ENCODE measurements around the gene UBE2R2.

The UBE2R2 gene

GRCh38 chr9:33881635-33882034 is 64.7 kb downstream of the UBE2R2 start:
- TF ChIP-seq, protein P1, sequence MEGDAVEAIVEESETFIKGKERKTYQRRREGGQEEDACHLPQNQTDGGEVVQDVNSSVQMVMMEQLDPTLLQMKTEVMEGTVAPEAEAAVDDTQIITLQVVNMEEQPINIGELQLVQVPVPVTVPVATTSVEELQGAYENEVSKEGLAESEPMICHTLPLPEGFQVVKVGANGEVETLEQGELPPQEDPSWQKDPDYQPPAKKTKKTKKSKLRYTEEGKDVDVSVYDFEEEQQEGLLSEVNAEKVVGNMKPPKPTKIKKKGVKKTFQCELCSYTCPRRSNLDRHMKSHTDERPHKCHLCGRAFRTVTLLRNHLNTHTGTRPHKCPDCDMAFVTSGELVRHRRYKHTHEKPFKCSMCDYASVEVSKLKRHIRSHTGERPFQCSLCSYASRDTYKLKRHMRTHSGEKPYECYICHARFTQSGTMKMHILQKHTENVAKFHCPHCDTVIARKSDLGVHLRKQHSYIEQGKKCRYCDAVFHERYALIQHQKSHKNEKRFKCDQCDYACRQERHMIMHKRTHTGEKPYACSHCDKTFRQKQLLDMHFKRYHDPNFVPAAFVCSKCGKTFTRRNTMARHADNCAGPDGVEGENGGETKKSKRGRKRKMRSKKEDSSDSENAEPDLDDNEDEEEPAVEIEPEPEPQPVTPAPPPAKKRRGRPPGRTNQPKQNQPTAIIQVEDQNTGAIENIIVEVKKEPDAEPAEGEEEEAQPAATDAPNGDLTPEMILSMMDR (IDR thresholded peaks at IDR 0.05; ENCODE audit: insufficient read depth, low read length, missing control alignments), result no peak
- H3K4me3 ChIP-seq (ENCODE audit: low read depth, low read length), result no peak overlapping the region
- ChIA-PET CTCF (no interaction called here), POLR2A (interaction anchor here (0.6 kb wide), 2 partner anchors 19 to 64 kb away, joined by 3 to 6 read pairs; no protein-coding TSS in a partner anchor)
- no peak for DNase-seq (ENCODE audit: low read depth, low spot score)

DNA sequence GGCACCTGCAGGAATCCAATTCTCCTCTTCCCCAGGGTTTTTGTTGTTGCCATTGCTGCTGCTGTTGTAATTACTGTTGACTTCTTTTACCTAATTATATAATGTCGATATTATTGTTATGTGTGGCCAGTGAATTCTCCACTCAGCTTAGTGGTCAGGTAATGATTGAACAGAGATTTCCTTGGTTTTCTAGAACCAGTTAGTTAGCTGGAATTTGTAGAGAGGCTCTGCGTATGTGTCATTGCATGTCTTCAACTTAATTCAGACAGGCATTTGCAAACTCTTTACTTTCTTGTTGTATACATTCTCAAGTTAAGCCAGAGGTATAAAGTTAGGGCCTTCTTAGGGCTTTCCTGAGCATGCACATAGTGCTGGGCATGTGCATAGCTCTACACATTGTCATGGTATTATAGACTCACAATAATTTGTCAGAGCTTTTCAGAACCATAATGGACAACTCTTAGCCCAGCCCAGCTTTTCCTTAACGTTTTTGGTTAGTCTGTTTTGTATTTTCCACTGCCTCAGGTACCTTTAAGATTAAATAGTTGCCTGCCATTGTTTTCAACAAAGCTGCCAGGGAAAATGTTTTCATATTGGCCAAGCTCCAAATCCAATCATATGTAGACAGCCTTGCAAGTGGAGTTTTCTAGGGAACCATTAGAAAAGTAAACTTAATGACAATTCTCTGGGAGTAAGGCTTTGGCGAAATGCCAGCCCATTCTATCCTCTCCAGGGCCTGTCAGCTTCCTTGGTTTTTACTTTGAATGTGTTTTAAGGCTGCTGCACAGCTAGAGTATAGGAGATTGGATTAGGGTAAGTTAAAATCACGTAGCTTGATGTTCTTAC is 68.1 kb downstream of the UBE2R2 start:
- no peak for DNase-seq (ENCODE audit: low read depth, low spot score)
- POLR2A ChIA-PET, result interaction anchor here (0.6 kb wide), 1 partner anchor 71 kb away, joined by 3 read pairs; no protein-coding TSS in a partner anchor
- no peak overlapping the region for H3K4me3 ChIP-seq (ENCODE audit: low read depth, low read length)
- TF ChIP-seq, protein P1 (IDR thresholded peaks at IDR 0.05; ENCODE audit: insufficient read depth, low read length, missing control alignments), result no peak
- CTCF ChIA-PET, result interaction anchor here (1.0 to 1.3 kb wide), 6 partner anchors 11 to 147 kb away, joined by 3 to 5 read pairs (median 3); no protein-coding TSS in a partner anchor

DNA sequence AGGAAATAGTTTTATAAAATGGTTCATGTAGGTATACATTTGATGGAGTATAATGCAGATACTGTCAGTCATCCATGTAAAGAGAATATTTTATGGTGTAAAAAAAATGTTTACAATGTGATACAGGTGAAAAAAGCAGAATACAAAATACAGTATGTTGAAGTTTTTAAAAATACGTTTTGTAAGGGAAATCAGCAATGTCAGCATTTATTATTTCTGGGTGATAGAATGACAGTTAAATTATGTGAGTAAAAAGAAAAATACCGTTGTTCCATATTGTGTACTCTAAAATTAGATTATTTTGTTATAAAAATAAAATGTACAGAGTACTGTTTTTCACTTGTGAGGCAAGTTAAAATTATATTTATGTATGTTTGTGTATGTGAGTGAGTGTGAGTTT is 69.0 kb downstream of the UBE2R2 start:
- no peak for DNase-seq (ENCODE audit: low read depth, low spot score)
- ChIA-PET POLR2A (no interaction called here), CTCF (interaction anchor here (0.7 to 1.3 kb wide), 2 partner anchors 38 to 148 kb away, joined by 4 to 5 read pairs; no protein-coding TSS in a partner anchor)
- no peak overlapping the region for H3K4me3 ChIP-seq (ENCODE audit: low read depth, low read length)
- TF ChIP-seq, protein P1 (IDR thresholded peaks at IDR 0.05; ENCODE audit: insufficient read depth, low read length, missing control alignments), result no peak

DNA sequence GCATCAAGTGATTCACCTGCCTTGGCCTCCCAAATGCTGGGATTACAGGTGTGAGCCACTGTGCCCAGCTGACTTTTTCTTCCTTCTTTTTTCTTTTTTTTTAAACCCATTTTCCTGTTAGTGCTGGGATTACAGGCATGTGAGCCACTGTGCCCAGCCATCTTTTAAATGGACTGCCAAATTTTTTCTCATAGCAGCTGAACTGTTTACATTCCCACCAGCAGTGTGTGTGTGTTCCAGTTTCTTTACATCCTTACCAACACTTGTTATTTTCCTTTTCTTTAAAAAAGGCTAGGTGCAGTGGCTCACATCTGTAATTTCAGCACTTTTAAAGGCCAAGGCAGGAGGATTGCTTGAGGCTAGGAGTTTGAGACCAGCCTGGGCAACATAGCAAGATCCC is 76.9 kb downstream of the UBE2R2 start:
- TF ChIP-seq, protein P1 (IDR thresholded peaks at IDR 0.05; ENCODE audit: insufficient read depth, low read length, missing control alignments), result no peak
- POLR2A ChIA-PET, result no interaction called here

GRCh38 chr9:33894316-33894715 is 77.4 kb downstream of the UBE2R2 start:
- ChIA-PET CTCF (interaction anchor here (1.0 to 1.3 kb wide), 4 partner anchors 9 to 81 kb away, joined by 3 to 6 read pairs (median 4); no protein-coding TSS in a partner anchor), POLR2A (no interaction called here)
- no peak overlapping the region for H3K4me3 ChIP-seq (ENCODE audit: low read depth, low read length)
- TF ChIP-seq, protein P1 (IDR thresholded peaks at IDR 0.05; ENCODE audit: insufficient read depth, low read length, missing control alignments), result no peak
- DNase-seq (ENCODE audit: low read depth, low spot score), result no peak

More for the DNA sequence above, 76.9 kb downstream of the UBE2R2 start:
- DNase-seq (ENCODE audit: low read depth, low spot score), result no peak
- CTCF ChIA-PET, result interaction anchor here (1.0 to 1.3 kb wide), 4 partner anchors 9 to 80 kb away, joined by 3 to 6 read pairs (median 4); no protein-coding TSS in a partner anchor
- H3K4me3 ChIP-seq (ENCODE audit: low read depth, low read length), result no peak overlapping the region

GRCh38 chr9:33903157-33903780 is 86.3 kb downstream of the UBE2R2 start:
- ChIA-PET POLR2A (no interaction called here), CTCF (interaction anchor here (0.7 to 1.6 kb wide), 3 partner anchors 9 to 89 kb away, joined by 3 to 5 read pairs (median 3); no protein-coding TSS in a partner anchor)
- TF ChIP-seq, protein P1 (IDR thresholded peaks at IDR 0.05; ENCODE audit: insufficient read depth, low read length, missing control alignments), result no peak
- H3K4me3 ChIP-seq (ENCODE audit: low read depth, low read length), result no peak overlapping the region
- DNase-seq (ENCODE audit: low read depth, low spot score), result no peak
